Endothelial cell of umbilical vein (primary cell): Measurements from ENCODE around the gene SLC9A9. TPM values are rescaled to one million over a fixed set of nuclear protein-coding genes. Genes with fewer than 3 reads are reported as not detected.
A peak's percentile ranks its signal among the peaks of the same experiment; 100 is the strongest.

ENCODE experiments used
- BruUV-seq: library from RNA; stranded (reverse); fragments of 400-500 nt; replicated peaks from 2 replicates; lab custom pipeline; 2021; lab: Mats Ljungman, UMichigan
- CTCF ChIA-PET: fragments of 300-600, 350-600 bp; sonication (Branson Sonifier 250); formaldehyde crosslinking; loops from one replicate; lab custom pipeline; 2021; ENCODE audit warnings: antibody characterized with exemption, inconsistent platforms; lab: Charles Lee
- POLR2A ChIA-PET: fragments of 300-600, 350-600 bp; sonication (Branson Sonifier 250); formaldehyde crosslinking; loops from one replicate; lab custom pipeline; 2021; ENCODE audit warnings: antibody characterized with exemption, inconsistent platforms; lab: Charles Lee
- DNase-seq: peaks from one replicate; pipeline ENCODE4 v3.0.0-alpha.2; 2011; ENCODE audit warnings: low read depth, low spot score
- FAIRE-seq: peaks from 2 replicates; lab custom pipeline; 2011; peaks lifted over from hg19 to GRCh38; lab: Jason Lieb, UNC
- H2AFZ ChIP-seq: 2 replicates; pipeline ENCODE4 v1.6.0; 2012; ENCODE audit warnings: low read depth, low read length, control low read depth, inconsistent platforms
- H3K27ac ChIP-seq: 2 replicates; pipeline ENCODE4 v1.5.1; 2011; ENCODE audit warnings: low read depth, mild to moderate bottlenecking, control low read depth, low read length, moderate library complexity; ENCODE audit not compliant: insufficient read depth
- H3K27me3 ChIP-seq, 2 experiments: 2 replicates each; pipeline versions ENCODE4 v1.6.0 to v1.6.1; 2011; ENCODE audit warnings: low read length in 2 of 2, mixed read lengths in 1 of 2; ENCODE audit not compliant: control insufficient read depth in 2 of 2, insufficient read depth in 2 of 2
- H3K36me3 ChIP-seq, 2 experiments: 2 replicates in 1 of 2; 3 replicates in 1 of 2; pipeline ENCODE4 v1.5.1; 2011; ENCODE audit warnings: low read length in 2 of 2, mild to moderate bottlenecking in 1 of 2, moderate library complexity in 1 of 2; ENCODE audit not compliant: control insufficient read depth in 2 of 2, insufficient read depth in 2 of 2; ENCODE audit errors: extremely low read depth in 1 of 2
- H3K4me1 ChIP-seq: 3 replicates; pipeline ENCODE4 v1.5.1; 2011; ENCODE audit warnings: mild to moderate bottlenecking, low read length; ENCODE audit not compliant: control insufficient read depth, insufficient read depth; ENCODE audit errors: extremely low read depth
- H3K4me2 ChIP-seq: 2 replicates; pipeline ENCODE4 v1.6.1; 2011; ENCODE audit warnings: low read length, control low read depth, mixed read lengths; ENCODE audit not compliant: insufficient read depth
- H3K4me3 ChIP-seq, 3 experiments: fragments of 200-600 bp in 1 of 3; sonication (generic), shearing (Covaris generic) in 1 of 3; replicated peaks in 1 of 3; 2 replicates each; pipeline ENCODE4 v1.5.1; 2011 to 2016; ENCODE audit warnings: control low read depth in 3 of 3, low read length in 3 of 3, mild to moderate bottlenecking in 2 of 3, inconsistent platforms in 1 of 3, low read depth in 1 of 3, moderate library complexity in 1 of 3; ENCODE audit not compliant: insufficient read depth in 1 of 3
- H3K79me2 ChIP-seq: 2 replicates; pipeline ENCODE4 v1.6.0; 2012; ENCODE audit warnings: low read length, inconsistent platforms; ENCODE audit not compliant: control insufficient read depth, insufficient read depth
- H3K9ac ChIP-seq: replicated peaks from 2 replicates; pipeline ENCODE3; 2011; ENCODE audit warnings: low read length, control low read depth; ENCODE audit not compliant: insufficient read depth; ENCODE audit errors: extremely low read depth
- H3K9me1 ChIP-seq: replicated peaks from 3 replicates; pipeline ENCODE4 v1.6.0; 2011; ENCODE audit warnings: mild to moderate bottlenecking, low read length; ENCODE audit not compliant: control insufficient read depth, insufficient read depth; ENCODE audit errors: extremely low read depth
- H3K9me3 ChIP-seq: replicated peaks from 2 replicates; pipeline ENCODE4 v1.5.1; 2012; ENCODE audit warnings: low read length, inconsistent platforms; ENCODE audit not compliant: control insufficient read depth, insufficient read depth
- H4K20me1 ChIP-seq: replicated peaks from 2 replicates; pipeline ENCODE3; 2011; ENCODE audit warnings: mild to moderate bottlenecking, low read length; ENCODE audit not compliant: control insufficient read depth, insufficient read depth; ENCODE audit errors: extremely low read depth
- CTCF ChIP-seq, 2 donors: IDR thresholded peaks; 1 replicate in 1 of 2; 2 replicates in 1 of 2; pipeline ENCODE4 v1.5.1; 2011; ENCODE audit warnings: low read length in 2 of 2, mild to moderate bottlenecking in 2 of 2, moderate library complexity in 2 of 2, control low read depth in 1 of 2, inconsistent platforms in 1 of 2, low read depth in 1 of 2; ENCODE audit not compliant: insufficient read depth in 1 of 2; ENCODE audit errors: extremely low read depth in 1 of 2
- EZH2 ChIP-seq: IDR thresholded peaks from 2 replicates; pipeline ENCODE4 v1.6.1; 2012; ENCODE audit warnings: borderline replicate concordance, low read depth, mild to moderate bottlenecking, moderate library complexity, low read length, inconsistent platforms; ENCODE audit not compliant: severe bottlenecking
- FOS ChIP-seq: IDR thresholded peaks from 2 replicates; pipeline ENCODE4 v1.6.1; 2011; ENCODE audit warnings: mild to moderate bottlenecking, low read length, moderate library complexity, borderline replicate concordance; ENCODE audit not compliant: insufficient read depth
- GATA2 ChIP-seq: IDR thresholded peaks from 2 replicates; pipeline ENCODE4 v1.7.0; 2011; ENCODE audit warnings: low read depth, mild to moderate bottlenecking, moderate library complexity, mixed read lengths, low read length; ENCODE audit not compliant: insufficient read length, insufficient read depth
- JUN ChIP-seq: IDR thresholded peaks from 2 replicates; pipeline ENCODE4 v1.6.1; 2011; ENCODE audit warnings: borderline replicate concordance, low read depth; ENCODE audit not compliant: insufficient read length, insufficient read depth
- MAX ChIP-seq: IDR thresholded peaks from 2 replicates; pipeline ENCODE4 v1.6.1; 2011; ENCODE audit not compliant: insufficient read depth, insufficient read length
- MYC ChIP-seq: IDR thresholded peaks from one replicate; pipeline ENCODE4 v1.6.1; 2011; ENCODE audit warnings: mild to moderate bottlenecking, low read depth, low read length
- POLR2A ChIP-seq: IDR thresholded peaks from 2 replicates; pipeline ENCODE4 v1.6.1; 2012; ENCODE audit warnings: low read depth, mild to moderate bottlenecking, control low read depth, low read length
- POLR2AphosphoS5 ChIP-seq: IDR thresholded peaks from 2 replicates; pipeline ENCODE4 v1.6.1; 2012; ENCODE audit warnings: low read depth, mild to moderate bottlenecking, control low read depth, low read length, moderate library complexity; ENCODE audit not compliant: insufficient read depth
- dilution Hi-C: fragments of 300-500 bp; cut with MboI; formaldehyde crosslinking; loops from one replicate; pipeline ENCODE4 v1.15.0; 2019; ENCODE audit warnings: low sequenced_read_pairs; ENCODE audit not compliant: extremely low pct_ligation_motif_present
- intact Hi-C: fragments of 100-400 bp; cut with micrococcal nuclease; formaldehyde crosslinking; loops from one replicate; pipeline ENCODE4 v1.10.0; 2022
- polyA plus RNA-seq, 4 experiments: library from polyadenylated mRNA; depleted of rRNA in 3 of 4; stranded (reverse) in 3 of 4; unstranded in 1 of 4; fragments of >200 nt; gene quantifications; 2 replicates each; pipeline versions ENCODE4 v1.2.1 to v1.2.3, GENCODE V29; 2011 to 2012; ENCODE audit warnings: missing spikeins in 1 of 4
- total RNA-seq: library from RNA; stranded (reverse); gene quantifications from 2 replicates; pipeline ENCODE4 v1.2.3, GENCODE V29; 2021

Gene SLC9A9
- total and polyA plus RNA-seq, 2 donors (not counting 3 experiments of a cell fraction or from before 2014, with no cell fraction given): 1.5 to 1.8 TPM

GRCh38 chr3:143650120-143650519 is 198.1 kb downstream of the SLC9A9 start:
- no peaks in the 10 kb centered on the region for H3K36me3 ChIP-seq
- dilution Hi-C loops (no loop called here), intact Hi-C loops (no loop called here)
- no peak overlapping the region for H3K27ac ChIP-seq
- H3K4me1 ChIP-seq: no peaks in the 10 kb centered on the region
- no peaks in the 10 kb centered on the region for H3K79me2 ChIP-seq
- H2AFZ ChIP-seq: no peak overlapping the region
- no peak for TF ChIP-seq EZH2
- no peak for TF ChIP-seq CTCF (IDR thresholded peaks at IDR 0.05; ENCODE audit: extremely low read depth in 1 of 2, insufficient read depth in 1 of 2, low read depth in 1 of 2, low read length in 2 of 2)
- TF ChIP-seq MYC: no peak
- TF ChIP-seq FOS: no peak
- TF ChIP-seq JUN: no peak
- no peak for TF ChIP-seq MAX
- no peak for TF ChIP-seq POLR2A
- TF ChIP-seq POLR2AphosphoS5: no peak
- TF ChIP-seq GATA2: no peak
- H4K20me1 ChIP-seq: no peaks in the 10 kb centered on the region
- no peaks in the 10 kb centered on the region for H3K9me3 ChIP-seq
- POLR2A ChIA-PET: no interaction called here
- H3K27me3 ChIP-seq: no peaks in the 10 kb centered on the region
- H3K9ac ChIP-seq: no peak overlapping the region
- no peaks in the 10 kb centered on the region for H3K9me1 ChIP-seq
- DNase-seq: peak; percentile 17
- no peak for FAIRE-seq
- H3K4me2 ChIP-seq: no peak overlapping the region
- H3K4me3 ChIP-seq: no peak overlapping the region
- CTCF ChIA-PET: interaction anchor here (1.7 kb wide), 1 partner anchor 24 kb away, joined by 15 read pairs; no protein-coding TSS in a partner anchor
- no TSS peak for BruUV-seq
